OCI-LY7 (cell line): ENCODE measurements around the gene RDH5. TPM values are rescaled to one million over a fixed set of nuclear protein-coding genes. Genes with fewer than 3 reads are reported as not detected.
A peak's percentile ranks its signal among the peaks of the same experiment; 100 is the strongest.

Experiments used
- BruUV-seq: library from RNA; stranded (reverse); fragments of 400-500 nt; replicated peaks from 2 replicates; lab custom pipeline; 2021; lab: Mats Ljungman, UMichigan
- CTCF ChIA-PET: fragments of 300-600 bp; sonication (Branson Sonifier 250); formaldehyde crosslinking; loops from one replicate; lab custom pipeline; 2022; ENCODE audit warnings: antibody characterized with exemption; ENCODE audit not compliant: unreplicated experiment; lab: Charles Lee
- POLR2A ChIA-PET: fragments of 300-600 bp; sonication (Branson Sonifier 250); formaldehyde crosslinking; loops from one replicate; lab custom pipeline; 2022; ENCODE audit warnings: antibody characterized with exemption; lab: Charles Lee
- DNase-seq: peaks from one replicate; pipeline ENCODE4 v3.0.0-alpha.2; 2015; ENCODE audit warnings: low spot score
- H2AFZ ChIP-seq: fragments of 200-600 bp; sonication (generic), shearing (Covaris generic); 2 replicates; pipeline ENCODE4 v1.6.1; 2014; ENCODE audit warnings: mild to moderate bottlenecking, antibody characterized with exemption, low read length, moderate library complexity
- H3K27ac ChIP-seq: fragments of 200-600 bp; sonication (generic); 2 replicates; pipeline ENCODE4 v1.5.1; 2014; ENCODE audit warnings: mixed run types, low read depth, mild to moderate bottlenecking, moderate library complexity, low read length, inconsistent platforms; ENCODE audit not compliant: poor library complexity, severe bottlenecking
- H3K36me3 ChIP-seq: fragments of 200-600 bp; sonication (generic); 2 replicates; pipeline ENCODE4 v1.6.1; 2014; ENCODE audit warnings: mild to moderate bottlenecking, antibody characterized with exemption, low read length, moderate library complexity, mixed read lengths; ENCODE audit not compliant: insufficient read depth
- H3K4me1 ChIP-seq: fragments of 200-600 bp; sonication (generic); 2 replicates; pipeline ENCODE4 v1.5.1; 2014; ENCODE audit warnings: mild to moderate bottlenecking, low read length; ENCODE audit not compliant: insufficient read depth, poor library complexity, severe bottlenecking
- H3K4me2 ChIP-seq: fragments of 200-600 bp; sonication (generic); 2 replicates; pipeline ENCODE4 v1.6.1; 2014; ENCODE audit warnings: mild to moderate bottlenecking, low read length
- H3K4me3 ChIP-seq: fragments of 200-600 bp; sonication (generic); 2 replicates; pipeline ENCODE4 v1.5.1; 2014; ENCODE audit warnings: mild to moderate bottlenecking, low read depth, low read length; ENCODE audit not compliant: poor library complexity, severe bottlenecking
- H3K79me2 ChIP-seq: fragments of 200-600 bp; sonication (generic); 2 replicates; pipeline ENCODE4 v1.6.1; 2016; ENCODE audit warnings: low read depth, mild to moderate bottlenecking, low read length, moderate library complexity, mixed read lengths; ENCODE audit not compliant: insufficient read depth
- H3K9me2 ChIP-seq: fragments of 200-600 bp; sonication (generic); 2 replicates; pipeline ENCODE4 v1.6.1; 2016; ENCODE audit warnings: mild to moderate bottlenecking, low read length, mixed read lengths; ENCODE audit not compliant: insufficient read depth
- H3K9me3 ChIP-seq: fragments of 200-600 bp; sonication (generic); 2 replicates; pipeline ENCODE4 v1.6.1; 2014; ENCODE audit warnings: mild to moderate bottlenecking, mixed run types, low read length, mixed read lengths
- H4K20me1 ChIP-seq: fragments of 200-600 bp; sonication (generic); 2 replicates; pipeline ENCODE4 v1.6.1; 2014; ENCODE audit warnings: mild to moderate bottlenecking, antibody characterized with exemption, low read length, moderate library complexity, mixed read lengths; ENCODE audit not compliant: insufficient read depth
- EZH2phosphoT487 ChIP-seq: fragments of 200-600 bp; sonication (generic); IDR thresholded peaks from 2 replicates; pipeline ENCODE4 v1.6.1; 2018; ENCODE audit warnings: low read depth, borderline replicate concordance, mild to moderate bottlenecking, mixed run types, antibody characterized with exemption, low read length, moderate library complexity, mixed read lengths
- intact Hi-C: fragments of 100-400 bp; cut with micrococcal nuclease; formaldehyde crosslinking; loops from one replicate; pipeline ENCODE4 v1.10.0; 2022; ENCODE audit not compliant: unreplicated experiment
- total RNA-seq, 2 experiments: library from RNA; depleted of rRNA in 1 of 2; stranded (reverse); fragments of >200 nt in 1 of 2; shearing (Covaris generic) in 1 of 2; gene quantifications; 2 replicates each; pipeline ENCODE4 v1.2.3, GENCODE V29; 2014 to 2022
- TF ChIP-seq, protein P1 (sequence below): fragments of 200-600 bp; sonication (generic); conservative IDR thresholded peaks from 2 replicates; pipeline ENCODE4 v1.5.1; 2014; ENCODE audit warnings: mild to moderate bottlenecking, antibody characterized with exemption, low read length, moderate library complexity, mixed read lengths

Gene RDH5
- total RNA-seq, 2 experiments from 2014 or later = 6.2 to 20.1 TPM

DNA sequence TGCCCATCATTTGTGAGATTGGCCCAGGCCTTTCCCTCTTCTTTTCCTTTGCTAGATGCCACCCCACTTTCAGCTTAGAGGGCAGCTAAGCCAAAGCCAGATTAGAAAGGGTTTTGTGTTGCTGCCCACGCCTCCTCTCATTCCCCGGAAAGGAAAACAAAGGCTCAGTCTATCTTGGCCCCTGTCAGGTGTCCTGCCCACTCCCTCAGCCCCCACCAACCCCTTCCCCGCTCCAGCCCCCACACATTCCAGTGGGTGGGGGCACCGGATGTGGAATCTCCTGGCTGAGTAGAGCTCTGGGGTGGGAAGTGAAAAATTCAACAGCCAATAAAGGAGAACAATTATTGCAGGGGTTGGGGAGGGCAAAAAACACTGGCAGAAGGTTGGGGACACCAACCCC, 2.2 kb upstream of the RDH5 start:
- ChIA-PET CTCF (no interaction called here), POLR2A (interaction anchor here (0.8 to 2.7 kb wide), 3 partner anchors 12 to 112 kb away, joined by 4 to 12 read pairs (median 9); partner anchors contain the start of gene CD63)
- no peak for DNase-seq
- H3K4me1 ChIP-seq = peaks cover 28% of the 10 kb centered on the region
- H3K79me2 ChIP-seq = peaks cover 16% of the 10 kb centered on the region; the same call in 1 of the 2 replicates
- intact Hi-C loops = loop anchor here (5.0 kb wide), 1 partner anchor 46 kb away; no protein-coding TSS in a partner anchor
- no peaks in the 10 kb centered on the region for H3K9me3 ChIP-seq
- H3K4me2 ChIP-seq = peak overlapping the region; percentile 92
- no peak for TF ChIP-seq EZH2phosphoT487
- H2AFZ ChIP-seq = no peak overlapping the region
- BruUV-seq = no TSS peak
- peak overlapping the region; percentile 77 for H3K4me3 ChIP-seq
- no peak overlapping the region for H3K27ac ChIP-seq
- H4K20me1 ChIP-seq = no peaks in the 10 kb centered on the region
- no peaks in the 10 kb centered on the region for H3K9me2 ChIP-seq
- H3K36me3 ChIP-seq = peaks cover 40% of the 10 kb centered on the region

DNA sequence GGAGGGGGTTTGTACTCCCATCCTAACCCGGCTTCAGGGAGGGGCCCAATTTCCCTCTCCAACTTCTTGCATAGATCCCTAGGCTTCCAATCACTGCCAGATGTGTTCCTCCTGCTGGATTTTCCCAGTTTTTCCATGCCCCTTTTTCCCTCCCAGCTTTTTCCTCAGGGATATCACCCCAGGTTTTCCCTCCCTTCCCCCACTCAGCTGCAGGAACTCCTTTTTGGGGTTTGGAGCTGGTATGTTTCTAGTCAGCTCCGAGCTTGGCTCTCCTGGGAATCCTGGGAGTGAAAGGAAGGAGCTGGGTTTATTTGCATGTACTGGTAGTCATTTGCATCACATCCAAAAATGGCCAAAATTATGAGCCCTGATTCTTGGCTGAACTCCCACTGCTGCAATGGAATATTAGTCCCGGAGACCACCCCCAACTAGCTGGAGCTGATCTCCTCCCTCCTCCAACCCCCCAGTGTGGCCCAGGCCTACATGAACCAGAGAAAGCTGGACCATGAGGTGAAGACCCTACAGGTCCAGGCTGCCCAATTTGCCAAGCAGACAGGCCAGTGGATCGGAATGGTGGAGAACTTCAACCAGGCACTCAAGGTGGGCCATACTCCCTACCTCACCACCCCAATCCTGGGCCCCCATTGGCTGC, 1.4 kb upstream of the RDH5 start:
- DNase-seq = no peak
- H3K4me2 ChIP-seq = peak overlapping the region; percentile 92; the same call in 1 of the 2 replicates
- H3K4me1 ChIP-seq = peaks cover 28% of the 10 kb centered on the region
- H3K27ac ChIP-seq = no peak overlapping the region
- H2AFZ ChIP-seq = no peak overlapping the region
- no peak overlapping the region for H3K4me3 ChIP-seq
- no peaks in the 10 kb centered on the region for H3K9me3 ChIP-seq
- H4K20me1 ChIP-seq = no peaks in the 10 kb centered on the region
- peaks cover 44% of the 10 kb centered on the region for H3K36me3 ChIP-seq
- ChIA-PET CTCF (no interaction called here), POLR2A (no interaction called here)
- TF ChIP-seq, protein P1, sequence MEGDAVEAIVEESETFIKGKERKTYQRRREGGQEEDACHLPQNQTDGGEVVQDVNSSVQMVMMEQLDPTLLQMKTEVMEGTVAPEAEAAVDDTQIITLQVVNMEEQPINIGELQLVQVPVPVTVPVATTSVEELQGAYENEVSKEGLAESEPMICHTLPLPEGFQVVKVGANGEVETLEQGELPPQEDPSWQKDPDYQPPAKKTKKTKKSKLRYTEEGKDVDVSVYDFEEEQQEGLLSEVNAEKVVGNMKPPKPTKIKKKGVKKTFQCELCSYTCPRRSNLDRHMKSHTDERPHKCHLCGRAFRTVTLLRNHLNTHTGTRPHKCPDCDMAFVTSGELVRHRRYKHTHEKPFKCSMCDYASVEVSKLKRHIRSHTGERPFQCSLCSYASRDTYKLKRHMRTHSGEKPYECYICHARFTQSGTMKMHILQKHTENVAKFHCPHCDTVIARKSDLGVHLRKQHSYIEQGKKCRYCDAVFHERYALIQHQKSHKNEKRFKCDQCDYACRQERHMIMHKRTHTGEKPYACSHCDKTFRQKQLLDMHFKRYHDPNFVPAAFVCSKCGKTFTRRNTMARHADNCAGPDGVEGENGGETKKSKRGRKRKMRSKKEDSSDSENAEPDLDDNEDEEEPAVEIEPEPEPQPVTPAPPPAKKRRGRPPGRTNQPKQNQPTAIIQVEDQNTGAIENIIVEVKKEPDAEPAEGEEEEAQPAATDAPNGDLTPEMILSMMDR = no peak
- no peak for TF ChIP-seq EZH2phosphoT487
- BruUV-seq = no TSS peak
- no peaks in the 10 kb centered on the region for H3K9me2 ChIP-seq
- intact Hi-C loops = loop anchor here (5.0 kb wide), 1 partner anchor 46 kb away; no protein-coding TSS in a partner anchor
- peaks cover 16% of the 10 kb centered on the region; the same call in 1 of the 2 replicates for H3K79me2 ChIP-seq

DNA sequence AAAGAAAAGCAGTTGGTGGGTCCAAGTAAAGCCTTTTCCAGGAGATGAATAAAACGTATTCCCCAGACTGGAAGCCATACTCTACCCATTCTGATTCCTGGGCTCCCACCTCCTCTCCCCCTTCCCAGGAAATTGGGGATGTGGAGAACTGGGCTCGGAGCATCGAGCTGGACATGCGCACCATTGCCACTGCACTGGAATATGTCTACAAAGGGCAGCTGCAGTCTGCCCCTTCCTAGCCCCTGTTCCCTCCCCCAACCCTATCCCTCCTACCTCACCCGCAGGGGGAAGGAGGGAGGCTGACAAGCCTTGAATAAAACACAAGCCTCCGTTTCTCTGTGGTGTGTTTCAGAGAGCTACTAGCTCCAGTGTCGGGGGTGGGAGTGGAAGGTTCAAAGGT, 822 bp upstream of the RDH5 start:
- CTCF ChIA-PET = interaction anchor here (0.6 to 0.9 kb wide), 3 partner anchors 20 to 471 kb away, joined by 3 to 4 read pairs (median 3); no protein-coding TSS in a partner anchor
- intact Hi-C loops = loop anchor here (5.0 kb wide), 1 partner anchor 47 kb away; no protein-coding TSS in a partner anchor
- no peak overlapping the region for H3K4me2 ChIP-seq
- no peak overlapping the region for H3K4me3 ChIP-seq
- BruUV-seq = no TSS peak
- peaks cover 16% of the 10 kb centered on the region; the same call in 1 of the 2 replicates for H3K79me2 ChIP-seq
- H4K20me1 ChIP-seq = no peaks in the 10 kb centered on the region
- TF ChIP-seq, protein P1 = no peak
- TF ChIP-seq EZH2phosphoT487 = no peak
- DNase-seq = no peak
- H2AFZ ChIP-seq = no peak overlapping the region
- H3K36me3 ChIP-seq = peaks cover 50% of the 10 kb centered on the region
- no peaks in the 10 kb centered on the region for H3K9me3 ChIP-seq
- H3K4me1 ChIP-seq = peaks cover 28% of the 10 kb centered on the region
- POLR2A ChIA-PET = interaction anchor here (0.7 to 1.1 kb wide), 2 partner anchors 15 to 46 kb away, joined by 4 read pairs; no protein-coding TSS in a partner anchor
- H3K9me2 ChIP-seq = no peaks in the 10 kb centered on the region
- no peak overlapping the region for H3K27ac ChIP-seq
